ENCODE results near the gene TSPAN13. TPM values are rescaled to one million over a fixed set of nuclear protein-coding genes. Genes with fewer than 3 reads are reported as not detected.

The TSPAN13 gene
- total RNA-seq, 2 donors from 2014 or later, result 1.5 to 6.4 TPM

- TF ChIP-seq CTCF (IDR thresholded peaks at IDR 0.05), result no peak
- no peaks in the 10 kb centered on the region for H3K9me3 ChIP-seq
These were observed 25.5 kb downstream of the TSPAN13 start for GRCh38 chr7:16779051-16779450.

GRCh38 chr7:16780596-16780995 is 27.0 kb downstream of the TSPAN13 start:
- no peak for TF ChIP-seq CTCF (IDR thresholded peaks at IDR 0.05)
- ATAC-seq (ENCODE audit: insufficient number of reproducible peaks, low FRiP score, low read depth) (no peak), DNase-seq (ENCODE audit: low spot score) (no peak)
- no peak overlapping the region for H3K4me3 ChIP-seq
- H3K9me3 ChIP-seq, result no peaks in the 10 kb centered on the region
- no peaks in the 10 kb centered on the region for H3K27me3 ChIP-seq (replicated peaks; ENCODE audit: insufficient read depth)
- H3K27ac ChIP-seq, result no peak overlapping the region
- no peaks in the 10 kb centered on the region for H3K4me1 ChIP-seq (ENCODE audit: control insufficient read depth in 1 of 2, low read depth in 2 of 2)
- H3K36me3 ChIP-seq, result no peaks in the 10 kb centered on the region

More at GRCh38 chr7:16779051-16779450, 25.5 kb downstream of the TSPAN13 start:
- no peak overlapping the region for H3K4me3 ChIP-seq
- ATAC-seq (ENCODE audit: insufficient number of reproducible peaks, low FRiP score, low read depth), result no peak
- DNase-seq (ENCODE audit: low spot score), result no peak
- H3K36me3 ChIP-seq, result no peaks in the 10 kb centered on the region
- H3K4me1 ChIP-seq (ENCODE audit: control insufficient read depth in 1 of 2, low read depth in 2 of 2), result no peaks in the 10 kb centered on the region
- no peaks in the 10 kb centered on the region for H3K27me3 ChIP-seq (replicated peaks; ENCODE audit: insufficient read depth)
- H3K27ac ChIP-seq, result no peak overlapping the region

GRCh38 chr7:16785321-16785720 is 31.8 kb downstream of the TSPAN13 start:
- no peak overlapping the region for H3K4me3 ChIP-seq
- ATAC-seq (ENCODE audit: insufficient number of reproducible peaks, low FRiP score, low read depth), result no peak
- no peaks in the 10 kb centered on the region for H3K36me3 ChIP-seq
- TF ChIP-seq CTCF (IDR thresholded peaks at IDR 0.05), result no peak
- H3K4me1 ChIP-seq (ENCODE audit: control insufficient read depth in 1 of 2, low read depth in 2 of 2), result no peaks in the 10 kb centered on the region
- no peaks in the 10 kb centered on the region for H3K27me3 ChIP-seq (replicated peaks; ENCODE audit: insufficient read depth)
- DNase-seq (ENCODE audit: low spot score), result no peak
- H3K27ac ChIP-seq, result no peak overlapping the region
- H3K9me3 ChIP-seq, result no peaks in the 10 kb centered on the region

- H3K27ac ChIP-seq, result no peak overlapping the region
- no peaks in the 10 kb centered on the region for H3K27me3 ChIP-seq (replicated peaks; ENCODE audit: insufficient read depth)
- no peak overlapping the region for H3K4me3 ChIP-seq
- H3K4me1 ChIP-seq (ENCODE audit: control insufficient read depth in 1 of 2, low read depth in 2 of 2), result no peaks in the 10 kb centered on the region
- no peak for TF ChIP-seq CTCF (IDR thresholded peaks at IDR 0.05)
- H3K36me3 ChIP-seq, result no peaks in the 10 kb centered on the region
- DNase-seq (ENCODE audit: low spot score) (no peak), ATAC-seq (ENCODE audit: insufficient number of reproducible peaks, low FRiP score, low read depth) (no peak)
- no peaks in the 10 kb centered on the region for H3K9me3 ChIP-seq
These were observed 32.3 kb downstream of the TSPAN13 start for GRCh38 chr7:16785846-16786245.

- no peak for TF ChIP-seq CTCF (IDR thresholded peaks at IDR 0.05)
- no peak overlapping the region for H3K27ac ChIP-seq
These were observed 32.7 kb downstream of the TSPAN13 start for GRCh38 chr7:16786257-16786656.

More at GRCh38 chr7:16786257-16786656, 32.7 kb downstream of the TSPAN13 start:
- Histone ChIP-seq H3K27me3 (replicated peaks; ENCODE audit: insufficient read depth) (no peaks in the 10 kb centered on the region), H3K36me3 (no peaks in the 10 kb centered on the region), H3K9me3 (no peaks in the 10 kb centered on the region), H3K4me1 (ENCODE audit: control insufficient read depth in 1 of 2, low read depth in 2 of 2) (no peaks in the 10 kb centered on the region), H3K4me3 (no peak overlapping the region)
- DNase-seq (ENCODE audit: low spot score) (no peak), ATAC-seq (ENCODE audit: insufficient number of reproducible peaks, low FRiP score, low read depth) (no peak)
